ACC112 (cell line): ENCODE measurements around the gene GAB3.

ENCODE experiments used
- H2AFZ ChIP-seq: fragments of 200-600 bp; sonication (generic); one replicate; pipeline ENCODE4 v1.6.0; 2017; ENCODE audit warnings: antibody characterized with exemption, low read length; ENCODE audit not compliant: unreplicated experiment
- H3K27ac ChIP-seq: fragments of 200-600 bp; sonication (generic); 2 replicates; pipeline ENCODE4 v1.5.1; 2014; ENCODE audit warnings: low read depth, mild to moderate bottlenecking, antibody characterized with exemption, low read length, moderate library complexity
- H3K27me3 ChIP-seq: fragments of 200-600 bp; sonication (generic); 2 replicates; pipeline ENCODE4 v1.6.1; 2014; ENCODE audit warnings: mild to moderate bottlenecking, antibody characterized with exemption, low read length, moderate library complexity, mixed read lengths; ENCODE audit not compliant: insufficient read depth
- H3K36me3 ChIP-seq: fragments of 200-600 bp; sonication (generic); 2 replicates; pipeline ENCODE4 v1.6.1; 2016; ENCODE audit warnings: mild to moderate bottlenecking, antibody characterized with exemption, low read length, moderate library complexity, mixed read lengths; ENCODE audit not compliant: insufficient read depth
- H3K4me1 ChIP-seq: fragments of 200-600 bp; sonication (generic); one replicate; pipeline ENCODE4 v1.6.1; 2016; ENCODE audit warnings: low read length, mixed read lengths; ENCODE audit not compliant: insufficient read depth, unreplicated experiment, control insufficient read depth
- H3K4me3 ChIP-seq: fragments of 200-600 bp; sonication (generic); 2 replicates; pipeline ENCODE4 v1.5.1; 2014; ENCODE audit warnings: mild to moderate bottlenecking, low read depth, low read length
- H3K79me2 ChIP-seq: fragments of 200-600 bp; sonication (generic); one replicate; pipeline ENCODE4 v1.6.0; 2016; ENCODE audit warnings: low read length; ENCODE audit not compliant: control insufficient read depth, unreplicated experiment, insufficient read depth

Gene GAB3

GRCh38 chrX:154731184-154731583 lies 19.7 kb downstream of the GAB3 start:
- Histone ChIP-seq H3K4me3 (no peak overlapping the region), H3K79me2 (peaks cover 8% of the 10 kb centered on the region), H3K4me1 (peaks cover 96% of the 10 kb centered on the region), H3K27ac (peak overlapping the region; percentile 99), H2AFZ (no peak overlapping the region), H3K27me3 (no peaks in the 10 kb centered on the region), H3K36me3 (no peaks in the 10 kb centered on the region)

GRCh38 chrX:154730253-154730891 lies 20.5 kb downstream of the GAB3 start:
- Histone ChIP-seq H3K79me2 (peaks cover 8% of the 10 kb centered on the region), H3K27ac (peak overlapping the region; percentile 99), H3K4me1 (peaks cover 96% of the 10 kb centered on the region), H2AFZ (no peak overlapping the region), H3K36me3 (no peaks in the 10 kb centered on the region), H3K4me3 (peak overlapping the region; percentile 34; the same call in 1 of the 2 replicates), H3K27me3 (no peaks in the 10 kb centered on the region)

GRCh38 chrX:154729439-154729838 lies 21.4 kb downstream of the GAB3 start:
- Histone ChIP-seq H3K27me3 (no peaks in the 10 kb centered on the region), H3K4me1 (peaks cover 95% of the 10 kb centered on the region), H3K27ac (peak overlapping the region; percentile 99), H2AFZ (no peak overlapping the region), H3K36me3 (no peaks in the 10 kb centered on the region), H3K79me2 (peaks cover 8% of the 10 kb centered on the region), H3K4me3 (peak overlapping the region; percentile 34; the same call in 1 of the 2 replicates)

- peaks cover 89% of the 10 kb centered on the region for H3K4me1 ChIP-seq
- no peak overlapping the region for H3K4me3 ChIP-seq
- H2AFZ ChIP-seq: no peak overlapping the region
- no peaks in the 10 kb centered on the region for H3K36me3 ChIP-seq
- H3K27ac ChIP-seq: peak overlapping the region; percentile 99
- no peaks in the 10 kb centered on the region for H3K27me3 ChIP-seq
- peaks cover 8% of the 10 kb centered on the region for H3K79me2 ChIP-seq
These were observed 22.3 kb downstream of the GAB3 start for GRCh38 chrX:154728431-154729190.

GRCh38 chrX:154727871-154728270 lies 23.0 kb downstream of the GAB3 start:
- H3K79me2 ChIP-seq: peaks cover 8% of the 10 kb centered on the region

GRCh38 chrX:154727418-154727817 lies 23.5 kb downstream of the GAB3 start:
- H3K27ac ChIP-seq: peak overlapping the region; percentile 99
- H3K4me3 ChIP-seq: peak overlapping the region; percentile 7; the same call in 1 of the 2 replicates
- H3K4me1 ChIP-seq: peaks cover 78% of the 10 kb centered on the region
- H3K27me3 ChIP-seq: no peaks in the 10 kb centered on the region
- no peak overlapping the region for H2AFZ ChIP-seq
- no peaks in the 10 kb centered on the region for H3K36me3 ChIP-seq
- peaks cover 8% of the 10 kb centered on the region for H3K79me2 ChIP-seq

More at GRCh38 chrX:154727871-154728270, 23.0 kb downstream of the GAB3 start:
- Histone ChIP-seq H3K4me3 (peak overlapping the region; percentile 7; the same call in 1 of the 2 replicates), H2AFZ (no peak overlapping the region), H3K27ac (peak overlapping the region; percentile 99), H3K36me3 (no peaks in the 10 kb centered on the region), H3K27me3 (no peaks in the 10 kb centered on the region), H3K4me1 (peaks cover 82% of the 10 kb centered on the region)

- Histone ChIP-seq H3K27me3 (no peaks in the 10 kb centered on the region), H3K4me1 (peaks cover 55% of the 10 kb centered on the region), H2AFZ (no peak overlapping the region), H3K27ac (peak overlapping the region; percentile 63), H3K4me3 (no peak overlapping the region), H3K36me3 (no peaks in the 10 kb centered on the region), H3K79me2 (peaks cover 6% of the 10 kb centered on the region)
These were observed 25.7 kb downstream of the GAB3 start for GRCh38 chrX:154724993-154725756.

- no peak overlapping the region for H3K27ac ChIP-seq
- H3K27me3 ChIP-seq: no peaks in the 10 kb centered on the region
- no peak overlapping the region for H2AFZ ChIP-seq
- peaks cover 6% of the 10 kb centered on the region for H3K79me2 ChIP-seq
- H3K4me3 ChIP-seq: no peak overlapping the region
- H3K4me1 ChIP-seq: peaks cover 36% of the 10 kb centered on the region
- H3K36me3 ChIP-seq: no peaks in the 10 kb centered on the region
These were observed 29.7 kb downstream of the GAB3 start for GRCh38 chrX:154721155-154721554.

- Histone ChIP-seq H3K4me1 (peaks cover 26% of the 10 kb centered on the region), H3K4me3 (no peak overlapping the region), H3K27ac (peak overlapping the region; percentile 94)
These were observed 30.8 kb downstream of the GAB3 start for GRCh38 chrX:154720067-154720466.

GRCh38 chrX:154719132-154719675 lies 31.7 kb downstream of the GAB3 start:
- H3K27me3 ChIP-seq: no peaks in the 10 kb centered on the region
- peak overlapping the region; percentile 94 for H3K27ac ChIP-seq
- no peak overlapping the region for H2AFZ ChIP-seq
- no peaks in the 10 kb centered on the region for H3K36me3 ChIP-seq
- H3K79me2 ChIP-seq: peaks cover 6% of the 10 kb centered on the region
- H3K4me3 ChIP-seq: 0 out of 2 replicates have a peak overlapping the region, but pooled peaks have one; percentile 32
- peaks cover 20% of the 10 kb centered on the region for H3K4me1 ChIP-seq

More at GRCh38 chrX:154720067-154720466, 30.8 kb downstream of the GAB3 start:
- no peak overlapping the region for H2AFZ ChIP-seq
- H3K36me3 ChIP-seq: no peaks in the 10 kb centered on the region
- H3K27me3 ChIP-seq: no peaks in the 10 kb centered on the region
- peaks cover 6% of the 10 kb centered on the region for H3K79me2 ChIP-seq
